ENCODE measurements around the gene SH3RF3. TPM values are rescaled to one million over a fixed set of nuclear protein-coding genes. Genes with fewer than 3 reads are reported as not detected.
"Not testable (repeated sequence)": the region's sequence is repeated elsewhere in the genome, so short reads cannot be mapped to it uniquely, and the experiment has no call there.

SH3RF3 gene
- total RNA-seq, 1 donor: 0.54 TPM

DNA sequence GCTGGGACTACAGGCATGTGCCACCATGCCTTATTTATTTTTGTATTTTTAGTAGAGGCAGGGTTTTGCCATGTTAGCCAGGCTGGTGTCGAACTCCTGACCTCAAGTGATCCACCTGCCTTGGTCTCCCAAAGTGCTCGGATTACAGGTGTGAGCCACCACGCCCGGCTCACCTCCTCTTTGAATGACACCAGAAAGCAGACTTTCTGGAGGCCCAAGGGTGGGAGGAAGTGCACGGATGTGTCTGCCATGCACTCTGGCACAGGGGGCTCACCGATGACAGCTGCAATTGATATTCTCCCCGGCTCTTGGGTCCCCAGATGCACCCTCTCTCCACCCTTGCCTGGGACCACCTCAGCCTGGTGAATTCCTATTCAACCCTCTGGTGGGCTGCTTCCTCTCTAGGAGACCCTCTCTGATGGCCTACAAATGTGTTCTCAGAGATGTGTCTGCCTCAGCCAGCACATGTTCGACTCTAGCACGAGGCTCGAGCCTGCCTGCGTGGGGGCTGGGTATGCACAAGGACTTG lies 397.5 kb downstream of the SH3RF3 start:
- no peak for DNase-seq (ENCODE audit: low read depth in 2 of 3, low spot score in 2 of 3)

DNA sequence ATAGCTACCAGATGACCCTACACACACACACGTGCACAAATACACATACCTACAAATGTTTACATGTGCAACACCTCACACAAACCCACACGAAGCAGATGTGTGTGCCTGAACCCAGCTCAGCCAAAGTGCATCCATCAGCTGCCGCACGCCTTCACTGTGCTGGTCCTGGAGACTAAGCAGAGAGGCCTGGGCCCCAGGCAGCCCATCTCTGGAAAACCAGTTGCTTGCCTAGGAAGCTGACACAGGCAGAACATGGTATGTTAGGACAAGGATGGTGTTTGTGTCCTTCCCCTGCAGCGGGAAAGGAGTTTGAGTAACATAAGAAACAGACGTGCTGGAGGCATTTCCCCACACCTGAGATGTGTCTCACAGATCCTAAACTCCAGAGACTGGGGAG lies 398.1 kb downstream of the SH3RF3 start:
- no peak for DNase-seq (ENCODE audit: low read depth in 2 of 3, low spot score in 2 of 3)

DNA sequence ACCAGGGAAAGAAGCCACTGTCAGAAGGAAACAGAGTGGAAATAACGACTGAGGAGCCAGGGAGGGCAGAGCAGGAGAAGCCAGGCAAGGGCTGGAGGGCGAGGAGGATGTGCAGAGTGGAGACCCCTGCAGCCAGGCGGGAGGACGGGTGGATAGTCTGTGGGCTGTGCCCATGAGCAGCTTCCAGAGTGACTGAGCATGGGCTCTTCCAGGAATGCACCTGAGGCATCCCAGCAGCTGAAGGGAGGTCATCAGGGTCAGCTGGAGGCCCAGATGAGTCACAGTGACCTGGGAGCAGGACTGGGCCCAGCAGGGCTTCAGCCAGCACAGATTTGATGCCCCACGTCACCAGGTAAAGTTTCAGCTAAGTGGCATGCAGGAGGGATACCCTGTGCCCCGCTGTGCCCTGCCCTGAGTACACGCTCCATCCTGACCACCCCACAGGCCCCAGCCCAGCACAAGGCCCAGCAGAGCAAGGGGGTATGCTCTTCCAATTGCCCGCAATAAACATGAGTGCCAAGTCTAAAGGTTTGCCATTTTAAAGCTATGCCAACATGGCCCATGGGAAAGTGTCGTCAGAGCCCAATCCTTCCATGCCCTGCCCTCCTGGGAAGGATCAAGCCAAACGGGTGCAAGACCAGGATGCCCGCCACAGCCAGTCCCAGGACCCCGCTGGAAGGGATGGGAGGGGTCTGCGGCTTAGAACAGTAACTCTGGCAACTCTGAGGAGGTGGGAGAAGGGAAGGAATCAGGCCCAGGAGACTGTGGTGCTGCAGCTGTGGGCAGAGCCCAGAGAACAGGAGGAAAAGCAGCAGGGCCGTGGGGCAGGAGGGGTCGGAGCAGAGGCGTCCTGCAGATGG lies 399.1 kb downstream of the SH3RF3 start:
- DNase-seq (ENCODE audit: low read depth in 2 of 3, low spot score in 2 of 3): no peak

DNA sequence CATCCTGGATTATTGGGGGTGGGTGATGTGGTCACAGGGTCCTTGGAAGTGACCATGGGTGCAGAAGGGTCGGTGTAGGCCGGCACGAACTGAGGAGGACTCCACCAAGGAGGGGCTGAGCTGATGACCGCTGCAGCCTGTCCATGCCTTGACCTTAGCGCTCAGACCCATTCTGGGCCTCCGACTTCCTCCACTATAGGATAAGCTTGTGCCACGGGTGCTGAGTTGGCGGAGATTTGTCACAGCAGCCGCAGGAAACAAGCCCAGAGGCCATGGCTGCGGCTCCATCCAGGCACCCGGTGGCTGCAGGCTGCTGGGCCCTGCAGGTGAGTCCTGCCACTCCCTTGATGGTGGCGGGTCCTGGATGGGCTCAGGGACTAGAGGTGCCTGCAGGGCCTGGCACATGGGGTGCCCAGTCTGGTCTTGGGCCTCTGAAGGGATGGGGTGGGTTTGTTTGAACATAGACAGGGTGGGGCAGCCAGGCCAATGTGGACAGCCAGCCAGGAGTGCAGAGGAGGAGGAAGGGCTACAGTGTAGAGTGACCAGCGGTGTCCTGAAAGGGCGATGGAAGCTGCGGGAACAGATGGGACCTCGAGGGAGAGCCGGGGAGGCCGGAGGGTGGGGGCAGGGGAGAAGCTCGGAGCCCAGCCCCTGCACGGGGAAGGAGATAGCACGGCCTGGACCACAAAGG lies 400.0 kb downstream of the SH3RF3 start:
- DNase-seq (ENCODE audit: low read depth in 2 of 3, low spot score in 2 of 3): no peak

DNA sequence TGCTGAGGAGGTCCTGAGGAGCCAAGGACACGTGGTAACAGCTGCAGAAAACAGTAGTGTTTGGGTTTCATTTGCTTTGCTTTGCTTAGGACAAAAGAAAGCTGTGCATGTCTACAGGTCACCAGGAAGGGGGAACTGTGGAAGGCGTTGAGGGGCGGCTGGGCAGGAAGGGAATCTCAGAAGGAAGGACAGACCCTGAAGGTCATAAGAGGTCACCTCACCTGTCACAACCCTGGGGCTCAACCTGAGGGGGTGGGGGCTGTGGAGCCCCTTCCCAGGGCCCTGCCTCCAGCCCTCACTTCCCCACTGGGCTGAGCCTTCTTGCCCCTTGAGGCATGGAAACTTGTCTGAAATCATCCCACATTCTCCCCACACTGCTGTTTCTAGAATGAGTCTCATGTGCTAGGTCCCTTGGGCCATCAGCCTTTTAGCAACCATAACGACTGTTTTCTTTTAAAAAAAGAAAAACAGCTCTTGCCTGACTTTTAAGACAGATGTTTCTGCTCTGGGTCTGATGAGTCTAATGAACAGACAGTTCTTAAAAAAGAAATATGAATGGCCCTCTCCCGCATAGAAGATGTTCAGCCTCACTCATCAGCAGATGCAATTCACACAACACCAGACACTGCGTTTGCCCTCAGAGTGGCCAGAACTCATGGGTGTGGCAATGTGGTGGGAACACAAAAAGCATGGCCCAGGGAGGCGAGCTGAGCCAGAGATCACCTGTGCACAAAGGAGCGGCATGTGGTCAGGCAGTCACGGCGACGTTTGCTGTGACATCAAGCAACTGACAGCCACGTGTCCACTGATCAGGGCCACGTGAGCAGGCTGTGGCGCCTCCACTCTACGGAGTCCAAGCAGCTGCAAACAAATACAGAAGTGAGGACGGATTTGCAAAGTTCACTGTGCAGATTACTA lies 400.8 kb downstream of the SH3RF3 start:
- DNase-seq (ENCODE audit: low read depth in 2 of 3, low spot score in 2 of 3): no peak

DNA sequence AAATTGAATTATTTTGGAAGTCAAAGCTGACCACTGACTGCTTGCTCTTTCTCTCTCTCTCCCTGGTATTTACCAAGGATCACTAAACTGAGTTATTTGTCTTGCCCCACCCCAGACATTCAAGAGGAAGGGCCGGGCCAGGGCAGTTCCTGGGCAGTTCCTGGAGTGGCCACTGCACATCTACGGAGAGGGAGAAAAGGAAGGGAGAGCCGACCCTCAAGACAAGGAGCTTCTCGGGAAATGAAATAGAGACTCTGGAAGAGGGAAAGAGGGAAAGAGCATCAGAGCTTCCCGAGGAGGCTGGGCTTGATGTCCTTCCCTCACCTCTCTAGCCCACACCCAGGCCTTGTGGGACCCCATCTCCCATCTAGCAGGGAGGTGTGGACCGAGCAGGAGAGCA lies 401.7 kb downstream of the SH3RF3 start:
- DNase-seq (ENCODE audit: low read depth in 2 of 3, low spot score in 2 of 3): no peak

DNA sequence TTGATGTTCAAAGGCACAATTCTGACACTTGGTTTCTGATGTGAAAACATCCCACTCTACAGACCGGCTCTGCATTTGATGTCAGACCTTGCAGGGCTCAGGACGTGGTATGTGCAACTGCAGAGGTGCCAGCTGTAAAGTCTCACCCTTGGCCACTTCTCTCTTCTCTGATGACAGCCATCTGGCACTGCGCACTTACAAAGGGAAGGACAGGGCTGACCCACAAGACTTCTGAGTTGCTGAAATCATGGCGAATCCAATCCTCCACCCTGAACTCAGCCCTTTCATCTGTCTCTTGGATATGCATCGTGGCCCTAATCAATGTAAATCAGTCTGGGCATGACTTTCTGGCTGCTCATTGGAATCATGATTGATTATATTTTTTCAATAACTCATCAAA lies 402.2 kb downstream of the SH3RF3 start:
- DNase-seq (ENCODE audit: low read depth in 2 of 3, low spot score in 2 of 3): no peak

DNA sequence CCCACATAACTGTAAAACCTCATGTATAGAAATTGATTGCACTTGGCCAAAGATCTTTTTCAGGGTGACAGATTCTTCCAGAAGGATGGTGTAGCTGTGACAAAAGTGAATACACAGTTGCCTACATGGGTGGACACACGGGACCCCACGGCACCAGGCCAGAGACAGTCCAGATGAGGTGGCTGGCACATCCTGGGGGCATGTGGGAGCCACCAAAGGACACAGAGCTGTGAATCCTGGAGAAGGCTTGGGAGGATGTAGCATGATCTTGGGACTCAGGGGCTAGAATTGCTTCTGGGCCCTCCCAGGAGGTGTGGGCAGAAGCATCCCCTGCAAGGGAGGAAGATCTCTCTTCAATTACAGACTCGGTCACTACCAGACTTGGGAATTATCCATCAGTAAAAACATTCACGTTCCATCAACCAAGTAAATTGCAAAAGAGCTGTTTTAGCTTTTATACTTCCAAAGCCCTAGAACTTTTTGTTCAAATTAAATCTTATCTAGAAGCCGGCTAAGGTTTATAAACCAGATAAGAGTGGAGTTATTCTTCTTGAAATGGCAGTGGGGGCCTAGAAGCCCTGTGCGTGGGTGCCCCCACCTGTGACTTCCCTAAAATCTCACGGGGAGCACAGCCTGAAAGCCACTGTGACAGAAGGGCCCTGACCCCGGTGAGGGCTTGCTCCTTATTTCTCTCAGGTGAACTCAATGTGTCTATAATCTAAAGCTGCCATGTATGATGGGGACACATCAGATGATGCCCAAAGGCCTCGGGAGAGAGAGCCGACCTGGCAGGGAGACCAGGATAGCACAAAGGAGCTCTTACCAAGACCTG lies 403.1 kb downstream of the SH3RF3 start:
- no peak for DNase-seq (ENCODE audit: low read depth in 2 of 3, low spot score in 2 of 3)

DNA sequence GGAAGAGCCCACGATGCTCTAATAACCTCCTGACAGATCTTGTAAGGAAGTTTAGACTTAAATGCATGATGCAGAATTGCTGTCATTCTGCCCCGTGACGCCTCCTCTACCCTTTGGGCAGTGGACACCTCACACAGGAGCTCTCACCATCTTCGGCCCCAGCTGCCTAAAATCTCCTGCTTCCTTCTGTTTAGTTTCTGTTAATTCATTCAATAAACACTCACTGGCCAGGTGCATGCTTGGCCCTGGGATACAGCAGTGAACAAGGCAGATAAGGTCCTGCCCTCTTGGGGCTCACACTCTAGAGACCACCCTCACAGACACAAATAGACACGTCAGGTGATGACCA lies 403.7 kb downstream of the SH3RF3 start:
- no peak for DNase-seq (ENCODE audit: low read depth in 2 of 3, low spot score in 2 of 3)

DNA sequence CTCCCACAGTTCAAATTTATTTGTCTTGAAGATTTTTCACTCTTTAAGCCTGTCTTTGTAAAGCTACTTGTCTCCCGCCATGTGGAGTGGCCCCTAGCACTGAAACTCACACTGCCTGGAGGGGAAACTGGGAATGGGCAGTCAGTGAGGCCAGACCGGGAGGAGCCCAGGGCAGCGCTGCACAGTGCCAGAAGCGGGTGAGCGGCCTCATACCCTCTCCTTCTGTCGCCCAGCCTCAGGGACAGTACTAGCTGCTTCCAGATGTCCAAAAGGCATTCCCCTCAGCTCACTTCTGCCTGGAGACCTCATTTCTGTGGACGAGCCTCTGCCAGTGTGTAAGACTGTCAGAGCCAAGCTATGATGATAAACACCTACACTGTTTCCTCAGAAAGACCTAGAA lies 404.8 kb downstream of the SH3RF3 start:
- no peak for DNase-seq (ENCODE audit: low read depth in 2 of 3, low spot score in 2 of 3)

DNA sequence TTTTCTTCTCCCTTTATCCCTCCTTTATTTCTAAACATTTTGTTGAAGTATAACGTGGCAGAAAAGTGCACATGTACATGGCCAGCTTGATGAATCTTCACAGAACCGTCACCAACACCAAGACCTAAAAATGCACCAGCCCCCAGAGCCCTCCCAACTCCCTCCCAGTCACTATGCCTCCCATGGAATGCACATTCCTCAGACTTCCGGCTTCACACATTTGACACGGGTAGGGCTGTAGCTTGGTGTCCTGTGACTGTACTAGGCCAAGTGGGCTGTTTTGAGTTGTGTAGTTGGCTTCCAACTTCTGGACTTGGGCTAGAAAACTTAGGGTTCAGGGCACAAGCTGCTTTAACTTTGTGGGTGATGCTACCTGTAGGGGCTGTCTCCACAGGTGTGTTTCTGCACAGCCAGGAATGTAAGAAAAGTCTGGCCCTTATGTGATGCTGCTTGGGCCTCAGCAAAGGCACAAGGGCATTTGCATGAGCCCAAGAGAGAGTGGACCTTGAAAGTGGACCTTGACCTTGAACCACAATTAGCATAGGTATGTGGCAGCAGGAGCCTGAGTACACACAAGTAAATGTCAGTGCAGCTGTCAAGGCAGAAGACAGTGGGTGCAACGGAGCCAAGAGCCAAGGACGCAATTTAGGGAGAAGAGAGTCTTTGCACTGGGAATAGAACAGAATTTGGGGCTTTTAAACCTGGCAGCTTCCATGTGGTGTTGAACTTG lies 406.4 kb downstream of the SH3RF3 start:
- no peak for DNase-seq (ENCODE audit: low read depth in 2 of 3, low spot score in 2 of 3)

DNA sequence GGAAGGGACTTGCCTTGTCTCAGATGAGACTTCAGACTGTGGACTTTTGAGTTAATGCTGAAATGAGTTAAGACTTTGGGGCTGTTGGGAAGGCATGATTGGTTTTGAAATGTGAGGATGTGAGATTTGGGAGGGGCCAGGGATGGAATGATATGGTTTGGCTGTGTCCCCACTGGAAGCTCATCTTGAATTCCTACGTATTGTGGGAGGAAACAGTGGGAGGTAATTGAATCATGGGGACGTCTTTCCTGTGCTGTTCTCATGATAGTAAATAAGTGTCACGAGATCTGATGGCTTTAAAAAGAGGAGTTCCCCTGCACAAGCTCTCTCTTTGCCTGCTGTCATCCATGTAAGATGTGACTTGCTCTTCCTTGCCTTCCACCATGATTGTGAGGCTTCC lies 407.6 kb downstream of the SH3RF3 start:
- not testable (repeated sequence) for DNase-seq (ENCODE audit: low read depth in 2 of 3, low spot score in 2 of 3)

DNA sequence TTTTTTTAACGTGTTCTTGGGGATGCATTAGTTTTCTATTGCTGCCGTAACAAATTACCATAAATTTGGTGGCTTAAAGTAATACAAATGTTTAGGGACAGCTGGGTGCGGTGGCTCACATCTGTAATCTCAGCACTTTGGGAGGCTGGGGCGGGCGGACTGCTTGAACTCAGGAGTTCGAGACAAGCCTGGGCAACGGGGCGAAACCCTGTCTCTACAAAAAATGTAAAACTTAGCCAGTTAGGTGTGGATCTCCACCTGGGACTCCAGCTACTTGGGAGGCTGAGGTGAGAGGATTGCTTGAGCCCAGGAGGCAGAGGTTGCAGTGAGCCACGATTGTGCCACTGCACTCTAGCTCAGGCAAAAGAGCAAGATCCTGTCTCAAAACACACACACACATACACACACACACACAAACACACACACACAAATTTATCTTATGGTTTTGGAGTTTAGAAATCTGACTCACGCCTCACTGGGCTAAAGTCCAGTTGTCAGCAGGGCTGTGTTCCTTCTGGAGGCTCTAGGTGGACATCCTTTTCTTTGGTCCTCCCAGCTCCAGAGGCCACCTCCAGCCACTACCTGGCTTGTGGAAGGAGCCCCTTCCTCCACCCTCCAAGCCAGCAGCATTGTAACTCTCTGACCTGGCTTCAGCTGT lies 408.7 kb downstream of the SH3RF3 start:
- DNase-seq (ENCODE audit: low read depth in 2 of 3, low spot score in 2 of 3): no peak

DNA sequence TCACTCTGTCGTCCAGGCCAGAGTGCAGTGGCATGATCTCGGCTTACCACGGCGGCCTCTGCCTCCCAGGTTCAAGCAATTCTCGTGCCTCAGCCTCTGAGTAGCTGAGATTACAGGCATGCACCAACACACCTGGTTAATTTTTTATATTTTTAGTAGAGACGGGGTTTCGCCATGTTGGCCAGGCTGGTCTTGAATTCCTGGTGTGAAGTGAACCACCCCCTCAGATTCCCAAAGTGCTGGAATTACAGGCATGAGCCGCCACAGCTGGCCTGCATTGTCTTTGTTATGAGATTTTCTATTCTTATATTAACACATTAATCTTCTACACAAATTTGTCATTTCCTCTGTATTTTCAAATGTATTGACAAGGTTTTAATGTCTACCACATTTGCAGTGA lies 409.5 kb downstream of the SH3RF3 start:
- no peak for DNase-seq (ENCODE audit: low read depth in 2 of 3, low spot score in 2 of 3)

DNA sequence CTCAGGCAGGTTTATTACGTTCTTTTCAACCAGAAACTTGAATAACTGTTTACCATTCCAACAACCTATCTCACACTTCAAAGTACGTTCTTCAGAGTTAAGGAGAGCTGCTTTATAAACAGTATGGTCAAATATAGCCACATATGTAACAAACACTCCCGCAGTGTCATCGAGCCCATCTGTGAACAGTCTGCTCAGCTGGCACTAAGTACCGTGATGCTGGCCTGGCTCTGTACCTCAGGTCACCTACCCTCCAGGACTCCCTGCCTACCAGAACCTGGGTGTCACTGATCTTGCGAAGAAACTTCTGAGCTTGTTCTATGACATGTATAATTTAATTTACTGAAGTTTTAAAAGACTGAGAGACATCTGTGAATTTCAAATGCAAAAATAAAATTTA lies 413.4 kb downstream of the SH3RF3 start:
- DNase-seq (ENCODE audit: low read depth in 2 of 3, low spot score in 2 of 3): no peak

DNA sequence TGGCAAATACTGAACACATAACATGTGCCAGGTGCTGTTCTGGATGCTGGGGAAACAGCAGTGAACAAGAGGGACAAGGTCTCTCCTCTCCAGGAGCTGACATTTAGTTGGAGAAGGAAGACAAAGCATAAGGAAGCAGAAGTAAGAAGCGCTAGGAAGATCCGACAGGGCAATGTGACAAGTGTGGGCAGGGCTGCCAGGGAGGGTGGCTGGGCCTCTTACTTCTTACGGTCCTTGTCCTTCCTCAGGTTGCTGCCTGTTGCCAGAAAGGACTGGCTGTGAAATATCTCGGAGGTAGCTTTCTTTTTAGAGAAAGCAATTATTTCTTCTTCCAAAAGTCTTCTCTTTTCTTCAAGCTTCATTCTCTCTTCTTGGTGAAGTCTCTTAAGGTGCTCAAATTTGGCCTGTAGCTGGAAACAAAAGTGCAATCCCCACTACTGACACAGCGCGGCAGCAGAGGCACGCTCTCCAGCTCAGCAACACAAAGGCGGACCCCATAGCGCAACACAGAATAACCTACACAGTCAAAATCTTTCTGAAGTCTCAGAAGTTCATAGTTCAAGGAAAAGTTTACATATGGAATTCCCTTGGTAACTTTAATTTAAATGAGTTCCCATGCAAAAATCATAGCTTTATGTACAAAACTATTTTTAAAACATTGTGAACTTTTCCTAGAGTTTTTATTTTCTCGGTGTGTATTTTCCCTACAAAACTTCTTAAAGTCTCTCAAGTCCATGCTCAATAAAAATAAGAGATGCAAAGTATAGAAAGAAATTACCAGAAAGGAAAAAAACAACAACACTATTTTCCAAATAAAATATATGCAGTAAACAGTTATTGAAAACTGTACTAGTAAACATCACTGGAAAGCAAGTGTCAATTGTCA lies 417.1 kb downstream of the SH3RF3 start:
- DNase-seq (ENCODE audit: low read depth in 2 of 3, low spot score in 2 of 3): peak; percentile 17 to 74 (median 51)

DNA sequence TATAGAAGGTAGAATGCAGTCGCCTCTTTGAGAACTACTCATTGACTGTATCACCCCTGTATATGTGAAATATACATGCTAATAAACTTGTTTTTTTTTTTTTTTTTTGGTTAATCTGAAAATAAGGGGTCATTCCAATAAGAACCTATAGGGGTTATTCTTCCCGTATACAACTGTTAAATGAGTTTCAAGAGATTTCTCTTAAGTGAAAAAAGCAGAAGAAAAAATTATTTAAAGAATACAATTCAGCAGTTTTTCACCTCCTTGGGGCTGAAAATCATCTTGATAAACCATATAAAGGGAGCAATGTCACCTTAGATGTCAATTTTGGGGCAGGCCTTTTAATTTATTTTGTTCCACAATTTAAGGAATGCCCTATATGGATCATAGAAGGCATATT lies 418.3 kb downstream of the SH3RF3 start:
- DNase-seq (ENCODE audit: low read depth in 2 of 3, low spot score in 2 of 3): no peak

DNA sequence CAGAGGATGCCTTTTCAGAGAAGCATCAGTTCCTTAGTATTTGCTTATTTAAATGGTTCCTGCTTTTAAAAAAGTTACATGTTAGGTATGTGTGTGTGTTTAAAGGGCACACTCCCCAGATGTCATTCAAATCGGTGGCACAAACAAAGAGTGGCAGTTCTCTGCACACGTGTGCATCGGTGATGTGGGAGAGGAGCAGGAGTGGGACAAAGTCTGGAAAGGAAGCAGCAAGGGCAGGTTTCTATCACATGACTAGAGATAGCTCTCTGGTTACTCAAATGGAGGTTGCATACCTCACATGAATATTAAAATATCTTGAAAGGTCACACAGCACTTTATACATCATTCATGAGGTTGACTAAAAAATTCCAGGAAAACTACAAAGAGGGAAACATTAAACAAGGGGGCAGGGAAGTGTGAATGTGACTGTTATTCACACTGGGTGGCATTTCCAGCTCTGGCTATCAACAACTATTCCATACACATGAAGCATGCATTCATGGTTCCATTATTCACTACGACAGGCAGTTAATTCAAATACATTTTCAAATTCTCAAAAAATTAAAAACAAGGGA lies 420.1 kb downstream of the SH3RF3 start:
- no peak for DNase-seq (ENCODE audit: low read depth in 2 of 3, low spot score in 2 of 3)
